ENCODE data around the gene ZNF778.

The ZNF778 gene

DNA sequence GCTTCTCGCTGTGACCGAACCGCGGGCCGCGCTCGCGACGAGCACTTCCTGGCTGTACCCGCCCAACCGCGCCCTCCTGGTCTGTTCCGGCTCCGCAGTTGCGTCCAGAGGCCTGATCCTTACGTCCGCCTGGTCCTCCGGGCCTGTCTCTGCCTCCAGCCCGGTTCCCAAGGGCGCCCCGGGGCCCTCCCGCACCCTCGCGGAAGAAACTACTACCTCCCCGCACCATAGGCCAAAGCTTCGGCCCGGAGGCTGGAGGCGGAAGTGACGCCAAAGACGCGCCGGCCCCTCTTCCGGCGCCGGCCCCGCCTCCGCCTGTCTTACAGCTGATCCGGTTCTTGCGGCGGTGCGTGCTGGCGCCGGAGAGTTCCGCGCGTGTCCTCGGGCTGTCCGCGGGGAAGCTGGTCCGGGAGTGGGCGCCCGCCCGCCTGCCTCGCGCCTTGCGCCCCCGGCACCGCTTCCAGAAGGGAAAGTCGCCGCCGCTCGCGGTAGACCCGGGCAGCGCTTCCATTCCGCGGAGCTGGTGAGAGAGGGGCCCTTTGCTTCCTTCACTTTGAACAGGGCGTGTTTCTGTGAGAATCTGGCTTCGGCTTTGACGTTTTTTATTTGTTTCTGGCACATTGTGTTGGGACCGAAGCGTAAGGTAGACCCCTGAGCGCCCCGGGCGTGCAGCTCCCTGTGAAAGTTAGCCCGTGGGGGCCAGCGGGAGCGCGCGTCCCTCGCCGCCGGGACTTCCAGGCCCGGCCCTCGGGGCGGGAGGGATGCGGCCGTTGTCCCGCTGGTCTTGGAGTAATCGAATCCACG lies at the start of gene ZNF778:
Gene ZNF778 (plus strand): TSS at position 316 of the 804 bp plus-strand sequence. CDS start 3,425 bp downstream, outside the sequence.
- TF ChIP-seq, protein P1, sequence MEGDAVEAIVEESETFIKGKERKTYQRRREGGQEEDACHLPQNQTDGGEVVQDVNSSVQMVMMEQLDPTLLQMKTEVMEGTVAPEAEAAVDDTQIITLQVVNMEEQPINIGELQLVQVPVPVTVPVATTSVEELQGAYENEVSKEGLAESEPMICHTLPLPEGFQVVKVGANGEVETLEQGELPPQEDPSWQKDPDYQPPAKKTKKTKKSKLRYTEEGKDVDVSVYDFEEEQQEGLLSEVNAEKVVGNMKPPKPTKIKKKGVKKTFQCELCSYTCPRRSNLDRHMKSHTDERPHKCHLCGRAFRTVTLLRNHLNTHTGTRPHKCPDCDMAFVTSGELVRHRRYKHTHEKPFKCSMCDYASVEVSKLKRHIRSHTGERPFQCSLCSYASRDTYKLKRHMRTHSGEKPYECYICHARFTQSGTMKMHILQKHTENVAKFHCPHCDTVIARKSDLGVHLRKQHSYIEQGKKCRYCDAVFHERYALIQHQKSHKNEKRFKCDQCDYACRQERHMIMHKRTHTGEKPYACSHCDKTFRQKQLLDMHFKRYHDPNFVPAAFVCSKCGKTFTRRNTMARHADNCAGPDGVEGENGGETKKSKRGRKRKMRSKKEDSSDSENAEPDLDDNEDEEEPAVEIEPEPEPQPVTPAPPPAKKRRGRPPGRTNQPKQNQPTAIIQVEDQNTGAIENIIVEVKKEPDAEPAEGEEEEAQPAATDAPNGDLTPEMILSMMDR (IDR thresholded peaks at IDR 0.05; ENCODE audit: extremely low read depth, missing control alignments) = no peak
- peak; percentile 96 for DNase-seq (ENCODE audit: low spot score)

DNA sequence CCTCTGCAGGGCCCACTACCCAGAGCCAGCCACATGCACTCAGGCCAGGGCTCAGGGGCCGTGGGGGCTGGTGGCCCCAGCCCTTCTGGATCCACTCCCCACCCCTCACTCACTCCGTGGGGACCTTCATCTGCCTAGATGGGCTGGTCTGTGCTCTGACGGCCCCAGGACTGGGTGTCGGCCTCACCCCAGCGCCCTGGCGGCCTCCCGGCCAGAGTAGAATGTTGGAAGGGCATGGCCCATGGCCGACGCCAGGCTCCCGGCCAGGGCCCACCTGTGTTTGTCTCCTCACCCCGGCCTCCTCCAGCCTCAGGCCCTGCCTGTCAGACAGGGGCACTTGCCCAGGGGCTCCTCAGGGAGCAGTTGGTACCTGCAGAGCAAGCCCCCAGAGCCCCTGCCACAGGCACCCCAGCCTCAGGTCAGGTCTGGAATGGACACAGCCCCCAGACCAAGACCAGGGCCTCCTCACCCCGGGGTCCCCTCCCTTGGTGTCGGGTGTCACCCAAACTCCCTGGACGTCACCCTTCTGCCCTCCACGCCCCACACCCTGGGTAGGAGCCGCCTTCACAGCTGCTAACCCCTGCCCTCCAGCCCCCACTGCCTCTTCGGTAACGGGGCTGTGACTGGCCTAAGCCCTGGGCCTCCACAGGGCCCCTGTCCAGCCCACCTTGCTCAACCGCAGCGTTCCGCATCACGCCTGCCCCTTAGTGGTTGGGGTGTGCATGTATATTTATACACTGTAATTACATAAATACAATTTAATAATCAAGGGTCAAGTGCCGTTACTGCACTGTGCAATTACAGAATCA lies 48.9 kb upstream of the ZNF778 start:
- DNase-seq (ENCODE audit: low spot score) = no peak
- TF ChIP-seq, protein P1 (IDR thresholded peaks at IDR 0.05; ENCODE audit: extremely low read depth, missing control alignments) = no peak

DNA sequence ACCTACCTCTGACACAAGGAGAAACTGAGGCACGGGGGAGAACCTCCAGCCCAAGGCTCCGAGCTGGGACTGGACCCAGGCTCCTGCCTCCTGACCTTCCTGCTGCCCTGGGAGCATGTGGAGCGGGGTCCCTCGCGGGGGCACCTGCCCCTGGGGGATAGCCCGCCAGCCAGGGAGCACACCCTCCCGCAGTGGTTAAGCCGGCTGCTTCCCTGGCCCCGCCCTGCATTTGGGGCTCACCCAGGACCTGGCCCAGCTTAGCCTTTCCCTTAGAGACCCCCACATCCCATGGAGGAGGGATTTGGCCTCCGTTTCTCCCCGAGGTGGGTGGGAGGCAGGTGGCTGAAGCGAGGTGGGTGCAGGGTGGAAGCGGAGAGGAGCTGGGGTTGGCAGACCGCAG lies 47.7 kb upstream of the ZNF778 start:
- TF ChIP-seq, protein P1 (IDR thresholded peaks at IDR 0.05; ENCODE audit: extremely low read depth, missing control alignments) = no peak
- DNase-seq (ENCODE audit: low spot score) = no peak

DNA sequence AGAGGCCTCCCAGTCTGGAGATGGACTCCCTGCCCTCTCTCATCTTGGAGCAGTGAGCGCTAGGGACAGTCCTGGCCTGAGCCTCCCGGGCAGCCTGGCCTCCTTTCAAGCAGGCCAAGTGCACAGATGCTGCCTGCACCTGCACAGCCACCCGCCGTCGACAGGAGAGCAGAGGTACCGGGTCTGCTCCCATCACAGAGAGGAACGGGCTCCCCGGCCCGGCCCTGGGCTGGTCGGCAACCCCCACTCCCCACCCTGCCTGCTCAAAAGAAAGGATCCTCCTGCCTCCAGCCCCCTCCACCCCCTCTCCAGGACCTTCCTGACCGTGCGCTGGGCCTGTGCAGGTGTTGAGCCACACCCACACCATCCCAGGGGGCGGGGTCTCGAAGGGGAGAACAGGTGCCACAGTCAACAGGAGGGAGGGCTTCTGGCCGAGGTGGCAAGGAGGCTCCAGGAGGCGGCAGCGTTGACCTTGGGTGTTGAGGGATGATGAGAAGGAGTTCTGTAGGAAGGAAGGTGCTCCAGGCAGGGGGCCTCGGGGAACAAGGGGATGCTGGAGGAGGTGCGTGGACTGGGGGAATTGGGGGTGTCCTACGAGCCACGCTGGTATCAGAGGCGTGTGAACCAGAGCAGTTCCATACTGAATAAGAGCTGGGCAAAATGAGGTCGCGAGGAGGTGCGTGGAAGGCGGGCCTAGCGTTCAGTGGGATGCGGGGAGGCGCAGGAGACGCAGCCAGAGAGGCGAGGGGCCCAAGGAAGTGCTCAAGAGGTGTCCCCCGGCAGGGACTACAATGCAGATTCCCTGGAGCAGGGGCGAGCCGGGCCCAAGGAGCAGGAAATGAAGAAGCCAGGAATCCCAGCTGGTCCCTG lies 46.9 kb upstream of the ZNF778 start:
- TF ChIP-seq, protein P1 (IDR thresholded peaks at IDR 0.05; ENCODE audit: extremely low read depth, missing control alignments) = no peak
- no peak for DNase-seq (ENCODE audit: low spot score)

DNA sequence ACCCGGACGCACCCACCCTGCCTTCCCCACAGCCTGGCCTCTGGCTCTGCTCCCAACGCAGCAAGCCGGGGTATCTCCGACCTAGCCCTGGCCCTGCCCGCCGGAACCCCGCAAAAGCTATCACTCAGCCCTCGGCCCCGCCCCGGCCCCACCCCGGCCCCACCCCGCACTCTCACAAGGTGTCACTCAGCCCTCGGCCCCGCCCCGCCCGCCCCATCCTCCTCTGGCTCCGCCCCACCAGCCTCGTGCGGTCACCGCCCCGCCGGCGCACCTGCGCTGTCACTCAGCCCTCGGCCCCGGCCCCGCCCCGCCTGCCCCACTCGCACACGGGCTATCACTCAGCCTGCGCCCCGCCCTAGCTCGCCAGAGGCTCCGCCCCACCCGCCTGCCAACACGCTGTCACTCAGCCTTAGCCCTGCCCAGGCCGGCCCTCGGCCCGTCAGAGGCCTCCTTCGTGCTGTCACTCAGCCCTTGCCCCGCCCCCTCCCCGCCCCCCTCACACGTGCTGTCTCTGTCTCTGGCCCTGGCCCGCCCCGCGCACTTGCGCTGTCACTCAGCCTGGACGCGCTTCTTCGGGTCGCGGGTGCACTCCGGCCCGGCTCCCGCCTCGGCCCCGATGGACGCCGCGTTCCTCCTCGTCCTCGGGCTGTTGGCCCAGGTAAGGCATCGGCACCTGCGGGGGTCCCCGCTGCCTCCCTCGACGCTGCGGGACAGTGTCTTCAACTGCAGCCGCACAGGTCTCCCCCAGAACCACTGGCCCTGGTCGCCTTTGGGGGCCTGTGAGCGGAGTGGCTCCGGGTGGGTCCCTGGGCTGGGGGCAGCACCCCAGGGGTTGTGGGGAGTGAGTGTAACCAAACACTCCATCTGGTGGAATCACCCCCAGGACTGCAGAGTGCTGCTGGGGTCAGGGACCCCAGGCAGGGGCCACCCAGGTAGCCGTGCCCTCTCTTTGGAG lies 46.0 kb upstream of the ZNF778 start, which contains the start of gene CDH15:
Gene CDH15 (plus strand): TSS at position 533 of the 955 bp plus-strand sequence. CDS start 84 bp downstream, at position 617.
- TF ChIP-seq, protein P1 (IDR thresholded peaks at IDR 0.05; ENCODE audit: extremely low read depth, missing control alignments) = no peak
- DNase-seq (ENCODE audit: low spot score) = peak; percentile 99

- TF ChIP-seq, protein P1 (IDR thresholded peaks at IDR 0.05; ENCODE audit: extremely low read depth, missing control alignments) = no peak
- no peak for DNase-seq (ENCODE audit: low spot score)
Measured at GRCh38 chr16:89172171-89172527, 45.4 kb upstream of the ZNF778 start.

Measured in GM20000 (cell line).